Ishikawa (cell line): ENCODE data around the gene HSD17B11.

Source experiments
- CEBPB ChIP-seq: IDR thresholded peaks from 2 replicates; pipeline ENCODE4 v1.6.1; 2012
- CREB1 ChIP-seq: IDR thresholded peaks from 2 replicates; pipeline ENCODE4 v1.6.1; 2012; ENCODE audit warnings: low read depth
- EGR1 ChIP-seq: IDR thresholded peaks from 2 replicates; pipeline ENCODE4 v1.6.1; 2012
- EP300 ChIP-seq: IDR thresholded peaks from 2 replicates; pipeline ENCODE4 v1.6.1; 2012; ENCODE audit warnings: borderline replicate concordance
- FOXM1 ChIP-seq: IDR thresholded peaks from 2 replicates; pipeline ENCODE4 v1.6.1; 2012; ENCODE audit warnings: low read depth, borderline replicate concordance
- MAX ChIP-seq: IDR thresholded peaks from 2 replicates; pipeline ENCODE4 v1.6.1; 2012
- NFIC ChIP-seq: IDR thresholded peaks from 2 replicates; pipeline ENCODE4 v1.6.1; 2012
- RAD21 ChIP-seq: IDR thresholded peaks from 2 replicates; pipeline ENCODE4 v1.6.1; 2012; ENCODE audit warnings: low read depth
- REST ChIP-seq: IDR thresholded peaks from 2 replicates; pipeline ENCODE4 v1.6.1; 2012; ENCODE audit warnings: low read depth, mild to moderate bottlenecking
- TAF1 ChIP-seq: IDR thresholded peaks from 2 replicates; pipeline ENCODE4 v1.6.1; 2012; ENCODE audit warnings: low read depth, mild to moderate bottlenecking
- TCF12 ChIP-seq: IDR thresholded peaks from 2 replicates; pipeline ENCODE4 v1.6.1; 2012; ENCODE audit warnings: low read depth
- TEAD4 ChIP-seq: IDR thresholded peaks from 2 replicates; pipeline ENCODE4 v1.6.1; 2012
- USF1 ChIP-seq: IDR thresholded peaks from 2 replicates; pipeline ENCODE4 v1.6.1; 2012
- YY1 ChIP-seq: IDR thresholded peaks from 2 replicates; pipeline ENCODE4 v1.6.1; 2012; ENCODE audit warnings: low read depth
- ZBTB7A ChIP-seq: IDR thresholded peaks from 2 replicates; pipeline ENCODE4 v1.6.1; 2012; ENCODE audit warnings: low read depth

Gene HSD17B11

GRCh38 chr4:87345139-87345538 is 45.8 kb downstream of the HSD17B11 start:
- TF ChIP-seq CEBPB (no peak), YY1 (no peak), TAF1 (no peak), REST (no peak), EP300 (no peak), MAX (no peak), CREB1 (no peak)

- no peak for TF ChIP-seq NFIC
- no peak for TF ChIP-seq REST
- no peak for TF ChIP-seq YY1
- no peak for TF ChIP-seq USF1
- TF ChIP-seq CREB1: no peak
- no peak for TF ChIP-seq EGR1
- TF ChIP-seq TCF12: no peak
- no peak for TF ChIP-seq CEBPB
- TF ChIP-seq EP300: no peak
- no peak for TF ChIP-seq TAF1
- TF ChIP-seq MAX: no peak
- no peak for TF ChIP-seq FOXM1
- no peak for TF ChIP-seq ZBTB7A
- no peak for TF ChIP-seq RAD21
- no peak for TF ChIP-seq TEAD4
These were observed 48.1 kb downstream of the HSD17B11 start for GRCh38 chr4:87342872-87343271.

GRCh38 chr4:87339440-87339839 is 51.5 kb downstream of the HSD17B11 start:
- TF ChIP-seq EGR1 (no peak), CREB1 (no peak), REST (no peak), CEBPB (no peak), YY1 (no peak), RAD21 (no peak), NFIC (no peak), TCF12 (no peak), TEAD4 (no peak), USF1 (no peak), ZBTB7A (no peak), MAX (no peak)

- TF ChIP-seq EP300 (no peak), TCF12 (no peak), FOXM1 (no peak), REST (no peak), MAX (no peak), EGR1 (no peak), CREB1 (no peak), TAF1 (no peak), NFIC (no peak), USF1 (no peak)
These were observed 53.6 kb downstream of the HSD17B11 start for GRCh38 chr4:87337361-87337760.
